C4-2B (cell line): ENCODE measurements around the gene RGSL1.

ENCODE experiments used
- H3K27ac ChIP-seq: fragments of 450-650 bp; 2 replicates; pipeline ENCODE4 v1.5.1; 2017
- CTCF ChIP-seq: fragments of 450-650 bp; conservative IDR thresholded peaks from 2 replicates; pipeline ENCODE4 v1.5.1; 2017; ENCODE audit warnings: mild to moderate bottlenecking
- ZFX ChIP-seq: fragments of 450-650 bp; IDR thresholded peaks from 2 replicates; pipeline ENCODE4 v1.6.1; 2017

Gene RGSL1

GRCh38 chr1:182603646-182604174 lies 153.8 kb downstream of the RGSL1 start:
- no peak overlapping the region; the same call in 1 of the 2 replicates for H3K27ac ChIP-seq
- TF ChIP-seq CTCF, result no peak
- TF ChIP-seq ZFX, result no peak

- peak within 1 kb of the TSS; percentile 37; the same call in 1 of the 2 replicates for H3K27ac ChIP-seq
- TF ChIP-seq CTCF (no peak), ZFX (no peak)
Measured at GRCh38 chr1:182604175-182605164, 154.5 kb downstream of the RGSL1 start, which contains the start of gene RGS16. Gene RGS16 (minus strand): TSS chr1:182604389. CDS start chr1:182604259, 130 bp downstream.

GRCh38 chr1:182607566-182607965 lies 157.6 kb downstream of the RGSL1 start:
- H3K27ac ChIP-seq, result no peak overlapping the region
- no peak for TF ChIP-seq CTCF
- TF ChIP-seq ZFX, result no peak

- H3K27ac ChIP-seq, result no peak overlapping the region
- TF ChIP-seq CTCF (no peak), ZFX (no peak)
Measured at GRCh38 chr1:182608236-182608635, 158.3 kb downstream of the RGSL1 start.

- no peak overlapping the region for H3K27ac ChIP-seq
- TF ChIP-seq CTCF, result no peak
- no peak for TF ChIP-seq ZFX
Measured at GRCh38 chr1:182608845-182609610, 159.1 kb downstream of the RGSL1 start.
